GM10266 (cell line): ENCODE data around the gene ZNF213.

Experiments
- DNase-seq: peaks from one replicate; pipeline ENCODE4 v3.0.0; 2012; ENCODE audit errors: extremely low spot score
- CTCF ChIP-seq: IDR thresholded peaks from 2 replicates; pipeline ENCODE4 v1.5.1; 2012; ENCODE audit warnings: mild to moderate bottlenecking, low read depth; ENCODE audit not compliant: control insufficient read depth, insufficient read depth; ENCODE audit errors: missing control alignments

ZNF213 gene

GRCh38 chr16:3089717-3090592 is 44.9 kb upstream of the ZNF213 start:
- DNase-seq = peak; percentile 23
- TF ChIP-seq CTCF = no peak

GRCh38 chr16:3091551-3091950 is 43.3 kb upstream of the ZNF213 start:
- TF ChIP-seq CTCF = no peak

GRCh38 chr16:3092501-3092941 is 42.3 kb upstream of the ZNF213 start:
- DNase-seq = peak; percentile 10
- TF ChIP-seq CTCF = no peak

More at GRCh38 chr16:3091551-3091950, 43.3 kb upstream of the ZNF213 start:
- peak; percentile 24 for DNase-seq

GRCh38 chr16:3094289-3095027 is 40.4 kb upstream of the ZNF213 start:
- peak; percentile 80 for DNase-seq
- TF ChIP-seq CTCF = peak; percentile 70

- peak; percentile 43 for TF ChIP-seq CTCF
- peak; percentile 93 for DNase-seq
Observed at GRCh38 chr16:3095869-3096268, 39.0 kb upstream of the ZNF213 start.

- TF ChIP-seq CTCF = no peak
- no peak for DNase-seq
Observed at GRCh38 chr16:3096362-3096761, 38.5 kb upstream of the ZNF213 start.

GRCh38 chr16:3097266-3097665 is 37.6 kb upstream of the ZNF213 start:
- no peak for DNase-seq
- TF ChIP-seq CTCF = no peak
